PFSK-1 (cell line): ENCODE measurements around the gene PTPRN2.

Experiments
- REST ChIP-seq, 2 experiments: IDR thresholded peaks; 2 replicates each; pipeline versions ENCODE4 v1.6.1 to v1.8.0; 2011 to 2012; ENCODE audit warnings: low read depth in 2 of 2, low read length in 2 of 2, control low read depth in 1 of 2, inconsistent platforms in 1 of 2, mild to moderate bottlenecking in 1 of 2, moderate library complexity in 1 of 2; ENCODE audit not compliant: insufficient read depth in 1 of 2
- SIN3A ChIP-seq: IDR thresholded peaks from 2 replicates; pipeline ENCODE4 v1.6.1; 2012; ENCODE audit warnings: mild to moderate bottlenecking, low read length, moderate library complexity, borderline replicate concordance; ENCODE audit not compliant: insufficient read depth
- TAF1 ChIP-seq: IDR thresholded peaks from 2 replicates; pipeline ENCODE4 v1.6.1; 2012; ENCODE audit warnings: low read length, control low read depth, borderline replicate concordance; ENCODE audit not compliant: insufficient read depth

- TF ChIP-seq TAF1 (no peak), SIN3A (no peak), REST (IDR thresholded peaks at IDR 0.05; ENCODE audit: insufficient read depth in 1 of 2, low read depth in 2 of 2, low read length in 2 of 2) (no peak)
Observed at GRCh38 chr7:157930441-157930840, 657.2 kb downstream of the PTPRN2 start.
